SU-DHL-6 (cell line): ENCODE results near the gene SH3PXD2A.

ENCODE experiments used
- H2AFZ ChIP-seq: fragments of 200-600 bp; sonication (generic); 2 replicates; pipeline ENCODE4 v1.6.1; 2014; ENCODE audit warnings: low read depth, mild to moderate bottlenecking, moderate library complexity, mixed read lengths, antibody characterized with exemption, low read length; ENCODE audit not compliant: severe bottlenecking
- H3F3A ChIP-seq: fragments of 200-600 bp; shearing (Covaris generic); 2 replicates; pipeline ENCODE4 v1.6.0; 2016; ENCODE audit warnings: antibody characterized with exemption, mild to moderate bottlenecking; ENCODE audit not compliant: insufficient read depth
- H3K27ac ChIP-seq: fragments of 200-600 bp; sonication (generic); 2 replicates; pipeline ENCODE4 v1.5.1; 2016; ENCODE audit warnings: low read depth, mild to moderate bottlenecking, low read length, moderate library complexity, mixed read lengths
- H3K27me3 ChIP-seq: fragments of 200-600 bp; sonication (generic), shearing (Covaris generic); 2 replicates; pipeline ENCODE4 v1.6.0; 2014; ENCODE audit warnings: mild to moderate bottlenecking, low read length
- H3K36me3 ChIP-seq: fragments of 200-600 bp; sonication (generic); 2 replicates; pipeline ENCODE4 v1.6.1; 2014; ENCODE audit warnings: mild to moderate bottlenecking, low read length, mixed read lengths
- H3K4me2 ChIP-seq: fragments of 300-600, 200-600 bp; shearing (Covaris generic), sonication (generic); 2 replicates; pipeline ENCODE4 v1.6.0; 2014; ENCODE audit warnings: low read length, low read depth, mild to moderate bottlenecking; ENCODE audit not compliant: poor library complexity, severe bottlenecking
- H3K4me3 ChIP-seq: fragments of 200-600 bp; sonication (generic); 2 replicates; pipeline ENCODE4 v1.5.1; 2014; ENCODE audit warnings: antibody characterized with exemption, low read length, mild to moderate bottlenecking, mixed read lengths; ENCODE audit not compliant: insufficient read depth, poor library complexity, severe bottlenecking
- H3K79me2 ChIP-seq: fragments of 200-600 bp; sonication (generic); 2 replicates; pipeline ENCODE4 v1.6.1; 2014; ENCODE audit warnings: mild to moderate bottlenecking, low read length, moderate library complexity; ENCODE audit not compliant: insufficient read depth
- H3K9ac ChIP-seq: fragments of 200-600 bp; sonication (generic); 2 replicates; pipeline ENCODE4 v1.7.0; 2014; ENCODE audit warnings: mild to moderate bottlenecking, low read length
- H3K9me2 ChIP-seq: fragments of 200-600 bp; sonication (generic); replicated peaks from 2 replicates; pipeline ENCODE4 v1.6.1; 2014; ENCODE audit warnings: low read length; ENCODE audit not compliant: insufficient read depth
- H3K9me3 ChIP-seq: fragments of 200-600 bp; sonication (generic); 2 replicates; pipeline ENCODE4 v1.6.1; 2014; ENCODE audit warnings: low read length, mixed read lengths; ENCODE audit not compliant: insufficient read depth
- H4K20me1 ChIP-seq: fragments of 200-600 bp; sonication (generic); 2 replicates; pipeline ENCODE4 v1.6.1; 2014; ENCODE audit warnings: low read depth, mild to moderate bottlenecking, antibody characterized with exemption, low read length, moderate library complexity, mixed read lengths
- EZH2phosphoT487 ChIP-seq: fragments of 200-600 bp; sonication (generic), shearing (Covaris generic); conservative IDR thresholded peaks from 2 replicates; pipeline ENCODE4 v1.6.1; 2018; ENCODE audit warnings: mild to moderate bottlenecking, antibody characterized with exemption, low read length, moderate library complexity, mixed read lengths
- TF ChIP-seq, protein P1 (sequence below): fragments of 200-600 bp; sonication (generic); IDR thresholded peaks from one replicate; pipeline ENCODE4 v1.5.1; 2017; ENCODE audit warnings: antibody characterized with exemption, mild to moderate bottlenecking, low read length, moderate library complexity; ENCODE audit not compliant: insufficient read depth, poor library complexity, severe bottlenecking

SH3PXD2A gene

DNA sequence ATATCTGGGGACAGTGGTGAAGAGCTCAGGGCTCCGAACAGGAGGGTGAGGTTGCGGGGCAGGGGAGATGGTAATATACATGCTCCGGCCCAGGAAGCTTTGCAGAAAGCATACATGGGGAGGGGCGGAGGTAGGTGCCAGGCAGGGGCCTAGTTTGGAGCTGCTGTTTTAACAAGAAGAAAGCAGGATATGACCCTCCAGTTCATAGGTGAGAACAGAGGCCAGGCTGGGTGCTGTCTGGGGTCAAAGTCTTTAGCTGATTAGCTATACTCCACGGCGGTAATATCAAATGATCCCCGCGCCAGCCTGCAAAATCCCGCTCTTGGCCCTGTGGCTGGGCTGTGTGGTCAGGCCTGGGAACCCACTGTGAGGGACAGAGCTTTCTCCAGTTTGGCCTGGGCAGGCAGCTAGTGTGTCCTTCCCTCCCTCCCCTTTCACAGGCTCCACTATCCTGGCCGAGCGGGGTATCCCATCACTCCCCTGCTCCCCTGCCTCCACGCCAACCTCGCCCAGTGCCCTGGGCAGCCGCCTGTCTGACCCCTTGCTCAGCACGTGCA, 266.2 kb downstream of the SH3PXD2A start:
- no peaks in the 10 kb centered on the region for H3K9me3 ChIP-seq
- TF ChIP-seq, protein P1, sequence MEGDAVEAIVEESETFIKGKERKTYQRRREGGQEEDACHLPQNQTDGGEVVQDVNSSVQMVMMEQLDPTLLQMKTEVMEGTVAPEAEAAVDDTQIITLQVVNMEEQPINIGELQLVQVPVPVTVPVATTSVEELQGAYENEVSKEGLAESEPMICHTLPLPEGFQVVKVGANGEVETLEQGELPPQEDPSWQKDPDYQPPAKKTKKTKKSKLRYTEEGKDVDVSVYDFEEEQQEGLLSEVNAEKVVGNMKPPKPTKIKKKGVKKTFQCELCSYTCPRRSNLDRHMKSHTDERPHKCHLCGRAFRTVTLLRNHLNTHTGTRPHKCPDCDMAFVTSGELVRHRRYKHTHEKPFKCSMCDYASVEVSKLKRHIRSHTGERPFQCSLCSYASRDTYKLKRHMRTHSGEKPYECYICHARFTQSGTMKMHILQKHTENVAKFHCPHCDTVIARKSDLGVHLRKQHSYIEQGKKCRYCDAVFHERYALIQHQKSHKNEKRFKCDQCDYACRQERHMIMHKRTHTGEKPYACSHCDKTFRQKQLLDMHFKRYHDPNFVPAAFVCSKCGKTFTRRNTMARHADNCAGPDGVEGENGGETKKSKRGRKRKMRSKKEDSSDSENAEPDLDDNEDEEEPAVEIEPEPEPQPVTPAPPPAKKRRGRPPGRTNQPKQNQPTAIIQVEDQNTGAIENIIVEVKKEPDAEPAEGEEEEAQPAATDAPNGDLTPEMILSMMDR, result no peak
- no peak for TF ChIP-seq EZH2phosphoT487
- no peaks in the 10 kb centered on the region for H3K36me3 ChIP-seq
- no peaks in the 10 kb centered on the region for H3K79me2 ChIP-seq
- no peak overlapping the region for H3K4me3 ChIP-seq
- no peak overlapping the region for H2AFZ ChIP-seq
- H3K27ac ChIP-seq, result no peak overlapping the region
- no peaks in the 10 kb centered on the region for H4K20me1 ChIP-seq
- H3K9me2 ChIP-seq, result no peaks in the 10 kb centered on the region
- no peaks in the 10 kb centered on the region for H3K27me3 ChIP-seq
- no peak overlapping the region for H3K4me2 ChIP-seq
- no peaks in the 10 kb centered on the region for H3F3A ChIP-seq
- H3K9ac ChIP-seq, result no peak overlapping the region

DNA sequence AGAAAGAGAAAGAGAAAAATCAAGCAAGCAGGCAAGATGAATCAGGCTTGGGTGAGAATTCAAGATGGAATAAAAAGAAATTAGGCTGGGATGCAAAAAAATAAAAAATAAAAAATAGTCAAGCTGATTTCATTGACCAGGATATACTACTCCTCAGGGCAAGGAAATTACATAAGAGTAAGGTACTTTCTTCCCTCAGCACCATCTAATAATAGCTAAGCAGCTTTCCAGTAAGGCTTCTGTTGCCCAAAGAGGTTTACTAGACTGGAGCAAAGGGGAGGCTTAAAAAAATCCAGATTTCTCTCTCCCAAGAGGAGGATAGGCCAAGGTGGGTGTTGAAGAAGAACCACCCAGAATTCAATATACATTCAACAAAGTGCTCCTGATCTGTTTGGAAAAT, 268.3 kb downstream of the SH3PXD2A start:
- H3K9me2 ChIP-seq, result no peaks in the 10 kb centered on the region
- H3K79me2 ChIP-seq, result no peaks in the 10 kb centered on the region
- H3K4me2 ChIP-seq, result no peak overlapping the region
- TF ChIP-seq, protein P1, result no peak
- no peak for TF ChIP-seq EZH2phosphoT487
- no peak overlapping the region for H2AFZ ChIP-seq
- no peak overlapping the region for H3K9ac ChIP-seq
- no peak overlapping the region for H3K4me3 ChIP-seq
- no peaks in the 10 kb centered on the region for H3K9me3 ChIP-seq
- no peak overlapping the region for H3K27ac ChIP-seq
- no peaks in the 10 kb centered on the region for H3F3A ChIP-seq
- H3K36me3 ChIP-seq, result no peaks in the 10 kb centered on the region
- no peaks in the 10 kb centered on the region for H3K27me3 ChIP-seq
- no peaks in the 10 kb centered on the region for H4K20me1 ChIP-seq

DNA sequence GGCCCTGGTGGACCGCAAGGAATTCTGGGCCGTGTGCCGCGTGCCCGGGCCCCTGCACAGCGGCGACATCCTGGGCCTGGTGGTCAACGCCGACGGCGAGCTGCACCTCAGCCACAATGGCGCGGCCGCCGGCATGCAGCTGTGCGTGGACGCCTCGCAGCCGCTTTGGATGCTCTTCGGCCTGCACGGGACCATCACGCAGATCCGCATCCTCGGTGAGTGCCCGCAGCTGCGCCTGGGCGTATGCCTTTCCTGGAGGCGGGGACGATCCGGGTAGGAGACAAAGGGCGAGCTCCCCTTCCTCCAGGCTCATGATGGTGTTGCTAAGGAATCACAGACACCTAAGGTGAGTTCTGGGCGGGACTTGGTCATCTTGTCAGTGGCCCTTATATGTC, 270.4 kb downstream of the SH3PXD2A start:
- Histone ChIP-seq H3K9me3 (no peaks in the 10 kb centered on the region), H3K9ac (no peak overlapping the region), H3K79me2 (no peaks in the 10 kb centered on the region), H3F3A (no peaks in the 10 kb centered on the region), H4K20me1 (no peaks in the 10 kb centered on the region), H3K4me3 (no peak overlapping the region), H3K27me3 (no peaks in the 10 kb centered on the region), H3K36me3 (no peaks in the 10 kb centered on the region), H2AFZ (no peak overlapping the region), H3K4me2 (no peak overlapping the region), H3K9me2 (no peaks in the 10 kb centered on the region), H3K27ac (no peak overlapping the region)
- no peak for TF ChIP-seq EZH2phosphoT487
- TF ChIP-seq, protein P1, result no peak
